Measurements from ENCODE around the gene FGF11.

The FGF11 gene

DNA sequence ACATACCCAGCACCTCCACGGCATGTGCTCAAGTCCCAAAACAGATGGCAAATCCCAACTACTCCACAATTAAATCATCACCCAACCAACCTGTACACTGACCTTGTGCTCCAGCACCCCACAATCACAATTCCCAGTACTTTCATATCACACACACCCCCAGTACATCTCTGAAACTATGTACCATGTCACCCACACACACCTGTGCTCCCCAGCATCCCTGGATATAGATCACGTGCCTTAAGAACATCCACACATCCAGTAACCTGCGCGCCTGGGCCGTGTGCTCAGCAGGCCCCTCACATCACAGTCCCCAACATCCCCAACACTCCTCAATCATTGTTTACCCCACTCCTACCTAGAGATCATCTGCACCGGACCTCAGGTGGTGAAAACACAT lies 29.6 kb upstream of the FGF11 start:
- H3F3A ChIP-seq (ENCODE audit: insufficient read depth) = no peaks in the 10 kb centered on the region
- no peak overlapping the region for H3K4me3 ChIP-seq (ENCODE audit: insufficient read depth, low read length, poor library complexity, severe bottlenecking)
- H3K36me3 ChIP-seq (ENCODE audit: low read length) = no peaks in the 10 kb centered on the region
- H3K9me3 ChIP-seq (ENCODE audit: insufficient read depth, low read length) = no peaks in the 10 kb centered on the region
- H3K79me2 ChIP-seq (ENCODE audit: insufficient read depth, low read length) = no peaks in the 10 kb centered on the region
- no peaks in the 10 kb centered on the region for H3K27me3 ChIP-seq (ENCODE audit: low read length)
- no peak overlapping the region for H2AFZ ChIP-seq (ENCODE audit: low read depth, low read length, severe bottlenecking)
- TF ChIP-seq, protein P1, sequence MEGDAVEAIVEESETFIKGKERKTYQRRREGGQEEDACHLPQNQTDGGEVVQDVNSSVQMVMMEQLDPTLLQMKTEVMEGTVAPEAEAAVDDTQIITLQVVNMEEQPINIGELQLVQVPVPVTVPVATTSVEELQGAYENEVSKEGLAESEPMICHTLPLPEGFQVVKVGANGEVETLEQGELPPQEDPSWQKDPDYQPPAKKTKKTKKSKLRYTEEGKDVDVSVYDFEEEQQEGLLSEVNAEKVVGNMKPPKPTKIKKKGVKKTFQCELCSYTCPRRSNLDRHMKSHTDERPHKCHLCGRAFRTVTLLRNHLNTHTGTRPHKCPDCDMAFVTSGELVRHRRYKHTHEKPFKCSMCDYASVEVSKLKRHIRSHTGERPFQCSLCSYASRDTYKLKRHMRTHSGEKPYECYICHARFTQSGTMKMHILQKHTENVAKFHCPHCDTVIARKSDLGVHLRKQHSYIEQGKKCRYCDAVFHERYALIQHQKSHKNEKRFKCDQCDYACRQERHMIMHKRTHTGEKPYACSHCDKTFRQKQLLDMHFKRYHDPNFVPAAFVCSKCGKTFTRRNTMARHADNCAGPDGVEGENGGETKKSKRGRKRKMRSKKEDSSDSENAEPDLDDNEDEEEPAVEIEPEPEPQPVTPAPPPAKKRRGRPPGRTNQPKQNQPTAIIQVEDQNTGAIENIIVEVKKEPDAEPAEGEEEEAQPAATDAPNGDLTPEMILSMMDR (IDR thresholded peaks at IDR 0.05; ENCODE audit: insufficient read depth, low read length, poor library complexity, severe bottlenecking) = no peak
- TF ChIP-seq EZH2phosphoT487 (conservative IDR thresholded peaks at IDR 0.05; ENCODE audit: low read length) = no peak
- H3K9me2 ChIP-seq (replicated peaks; ENCODE audit: insufficient read depth, low read length) = no peaks in the 10 kb centered on the region
- no peaks in the 10 kb centered on the region for H4K20me1 ChIP-seq (ENCODE audit: low read depth, low read length)
- no peak overlapping the region for H3K9ac ChIP-seq (ENCODE audit: low read length)
- H3K4me2 ChIP-seq (ENCODE audit: low read depth, low read length, poor library complexity, severe bottlenecking) = no peak overlapping the region
- H3K27ac ChIP-seq (ENCODE audit: low read depth, low read length) = no peak overlapping the region

DNA sequence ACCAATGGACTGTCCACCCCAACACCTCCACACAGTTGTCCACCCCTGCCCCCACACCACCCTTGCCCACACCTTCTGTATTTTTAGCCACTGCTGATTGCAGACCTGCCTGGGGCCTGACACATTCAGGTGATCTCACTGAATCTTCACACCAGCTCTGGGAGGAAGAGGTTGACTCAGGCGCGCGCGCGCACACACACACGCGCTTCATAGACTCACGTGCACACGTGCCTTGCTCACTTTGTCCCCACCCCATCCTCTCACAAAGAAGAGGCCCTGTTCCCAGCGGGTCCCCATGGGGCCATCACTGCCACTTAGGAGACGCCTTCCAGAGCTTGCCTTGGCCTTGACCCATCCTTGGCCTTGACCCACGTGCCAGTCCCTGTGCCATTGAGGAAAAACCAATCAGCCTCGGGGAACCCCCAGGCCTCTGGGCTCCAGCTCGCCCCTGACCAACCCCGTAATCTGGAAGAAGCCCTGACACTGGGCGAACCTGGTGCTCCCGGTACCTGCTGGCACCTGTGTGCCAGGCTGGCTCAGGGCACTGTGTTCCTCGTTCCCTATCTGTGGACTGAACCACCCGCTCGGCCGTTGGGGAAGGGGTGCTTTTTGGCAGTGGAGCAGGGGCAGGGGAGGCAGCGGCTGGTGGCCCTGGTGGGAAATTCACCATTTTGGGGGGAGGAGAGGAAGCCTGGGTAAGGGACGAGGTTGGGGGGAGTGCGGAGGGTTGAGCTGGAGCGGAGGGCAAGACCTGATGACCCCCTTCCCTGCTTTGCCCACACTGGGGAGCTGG lies 28.5 kb upstream of the FGF11 start:
- no peaks in the 10 kb centered on the region for H3K79me2 ChIP-seq (ENCODE audit: insufficient read depth, low read length)
- H3K9me3 ChIP-seq (ENCODE audit: insufficient read depth, low read length) = no peaks in the 10 kb centered on the region
- H3K4me2 ChIP-seq (ENCODE audit: low read depth, low read length, poor library complexity, severe bottlenecking) = no peak overlapping the region
- no peak for TF ChIP-seq EZH2phosphoT487 (conservative IDR thresholded peaks at IDR 0.05; ENCODE audit: low read length)
- TF ChIP-seq, protein P1 (IDR thresholded peaks at IDR 0.05; ENCODE audit: insufficient read depth, low read length, poor library complexity, severe bottlenecking) = no peak
- H3K9ac ChIP-seq (ENCODE audit: low read length) = no peak overlapping the region
- H3K27me3 ChIP-seq (ENCODE audit: low read length) = no peaks in the 10 kb centered on the region
- no peak overlapping the region for H2AFZ ChIP-seq (ENCODE audit: low read depth, low read length, severe bottlenecking)
- no peak overlapping the region for H3K27ac ChIP-seq (ENCODE audit: low read depth, low read length)
- no peaks in the 10 kb centered on the region for H3K9me2 ChIP-seq (replicated peaks; ENCODE audit: insufficient read depth, low read length)
- no peak overlapping the region for H3K4me3 ChIP-seq (ENCODE audit: insufficient read depth, low read length, poor library complexity, severe bottlenecking)
- no peaks in the 10 kb centered on the region for H3F3A ChIP-seq (ENCODE audit: insufficient read depth)
- no peaks in the 10 kb centered on the region for H4K20me1 ChIP-seq (ENCODE audit: low read depth, low read length)
- no peaks in the 10 kb centered on the region for H3K36me3 ChIP-seq (ENCODE audit: low read length)

DNA sequence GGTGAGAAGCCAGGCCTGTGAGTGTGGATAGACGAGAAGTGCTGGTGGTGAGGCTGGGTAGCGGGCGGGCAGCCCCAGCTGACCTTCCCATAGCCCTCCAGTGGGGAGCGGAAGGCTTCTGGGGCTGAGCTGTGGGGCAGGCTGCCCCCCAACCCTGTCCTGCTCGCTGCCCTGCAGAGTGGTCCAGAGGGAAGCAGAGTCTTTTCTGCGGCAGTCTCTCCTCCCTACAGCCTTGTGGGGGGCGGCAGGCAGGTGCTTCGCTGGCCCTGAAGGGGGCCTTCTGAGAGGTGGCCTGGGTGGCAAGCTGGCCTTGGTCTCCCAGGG lies 27.9 kb upstream of the FGF11 start:
- H3K27ac ChIP-seq (ENCODE audit: low read depth, low read length) = no peak overlapping the region
- no peak for TF ChIP-seq EZH2phosphoT487 (conservative IDR thresholded peaks at IDR 0.05; ENCODE audit: low read length)
- TF ChIP-seq, protein P1 (IDR thresholded peaks at IDR 0.05; ENCODE audit: insufficient read depth, low read length, poor library complexity, severe bottlenecking) = no peak
- H4K20me1 ChIP-seq (ENCODE audit: low read depth, low read length) = no peaks in the 10 kb centered on the region
- H3K27me3 ChIP-seq (ENCODE audit: low read length) = no peaks in the 10 kb centered on the region
- no peaks in the 10 kb centered on the region for H3F3A ChIP-seq (ENCODE audit: insufficient read depth)
- H3K9me2 ChIP-seq (replicated peaks; ENCODE audit: insufficient read depth, low read length) = no peaks in the 10 kb centered on the region
- H3K9ac ChIP-seq (ENCODE audit: low read length) = no peak overlapping the region
- no peak overlapping the region for H3K4me3 ChIP-seq (ENCODE audit: insufficient read depth, low read length, poor library complexity, severe bottlenecking)
- H3K36me3 ChIP-seq (ENCODE audit: low read length) = no peaks in the 10 kb centered on the region
- no peaks in the 10 kb centered on the region for H3K79me2 ChIP-seq (ENCODE audit: insufficient read depth, low read length)
- H3K4me2 ChIP-seq (ENCODE audit: low read depth, low read length, poor library complexity, severe bottlenecking) = no peak overlapping the region
- no peak overlapping the region for H2AFZ ChIP-seq (ENCODE audit: low read depth, low read length, severe bottlenecking)
- no peaks in the 10 kb centered on the region for H3K9me3 ChIP-seq (ENCODE audit: insufficient read depth, low read length)
